HCT116 (cell line): Measurements from ENCODE around the gene ARF5.

Experiments used
- CEBPB ChIP-seq: IDR thresholded peaks from 2 replicates; pipeline ENCODE4 v1.6.1; 2012; ENCODE audit warnings: low read depth
- CTCF ChIP-seq, 3 experiments: fragments of 200-600 bp in 1 of 3; sonication (generic) in 1 of 3; IDR thresholded peaks in 2 of 3; conservative IDR thresholded peaks in 1 of 3; 2 replicates each; pipeline ENCODE4 v1.5.1; 2012 to 2017; ENCODE audit warnings: low read depth in 2 of 3, low read length in 2 of 3, antibody characterized with exemption in 1 of 3, borderline replicate concordance in 1 of 3, control low read depth in 1 of 3, mild to moderate bottlenecking in 1 of 3, mixed read lengths in 1 of 3, mixed run types in 1 of 3, moderate library complexity in 1 of 3; ENCODE audit not compliant: insufficient read depth in 1 of 3
- EZH2 ChIP-seq: fragments of 200-600 bp; sonication (generic); IDR thresholded peaks from 2 replicates; pipeline ENCODE4 v1.6.1; 2017; ENCODE audit warnings: antibody characterized with exemption, mixed run types
- POLR2A ChIP-seq: IDR thresholded peaks from 2 replicates; pipeline ENCODE4 v1.7.0; 2011; ENCODE audit warnings: borderline replicate concordance; ENCODE audit not compliant: insufficient read depth, insufficient read length; ENCODE audit errors: extremely low read depth
- POLR2AphosphoS5 ChIP-seq: IDR thresholded peaks from 2 replicates; pipeline ENCODE4 v1.6.1; 2011; ENCODE audit warnings: mild to moderate bottlenecking, low read depth, low read length, moderate library complexity
- RAD21 ChIP-seq: IDR thresholded peaks from 2 replicates; pipeline ENCODE4 v1.6.1; 2012; ENCODE audit warnings: low read depth, mild to moderate bottlenecking
- REST ChIP-seq: IDR thresholded peaks from 2 replicates; pipeline ENCODE4 v1.6.1; 2012; ENCODE audit warnings: low read depth
- ZFX ChIP-seq: fragments of 450-650 bp; IDR thresholded peaks from 2 replicates; pipeline ENCODE4 v1.6.1; 2017

- no peak for TF ChIP-seq EZH2
- TF ChIP-seq POLR2AphosphoS5, result peak; percentile 90
- TF ChIP-seq CTCF (IDR thresholded peaks at IDR 0.05 in 2 of 3, conservative IDR thresholded peaks at IDR 0.05 in 1 of 3; ENCODE audit: borderline replicate concordance in 1 of 3, insufficient read depth in 1 of 3, low read depth in 2 of 3, low read length in 2 of 3), result no peak
- no peak for TF ChIP-seq REST
- TF ChIP-seq ZFX, result no peak; the same call in 1 of the 2 replicates
- peak; percentile 20 for TF ChIP-seq POLR2A
- TF ChIP-seq CEBPB, result no peak
- TF ChIP-seq RAD21, result no peak
Observed at GRCh38 chr7:127588019-127588696, at the start of gene ARF5.
